GM12892 (cell line): ENCODE results near the gene GLIS1.

Experiments used
- DNase-seq: peaks from one replicate; pipeline ENCODE4 v3.0.0; 2011; ENCODE audit not compliant: insufficient read length
- FAIRE-seq: peaks from 2 replicates; lab custom pipeline; 2011; peaks lifted over from hg19 to GRCh38; lab: Jason Lieb, UNC
- POLR2A ChIP-seq: IDR thresholded peaks from 2 replicates; pipeline ENCODE4 v1.6.1; 2011; ENCODE audit warnings: low read depth, low read length, control low read depth
- POLR2AphosphoS5 ChIP-seq: IDR thresholded peaks from 2 replicates; pipeline ENCODE4 v1.6.1; 2011; ENCODE audit warnings: low read depth, low read length, control low read depth
- TAF1 ChIP-seq: IDR thresholded peaks from 2 replicates; pipeline ENCODE4 v1.6.1; 2011; ENCODE audit warnings: low read depth, mild to moderate bottlenecking, control low read depth, low read length, borderline replicate concordance

Gene GLIS1

GRCh38 chr1:53532377-53532776 lies 206.6 kb downstream of the GLIS1 start:
- FAIRE-seq = no peak
- no peak for TF ChIP-seq POLR2A
- TF ChIP-seq TAF1 = no peak
- TF ChIP-seq POLR2AphosphoS5 = no peak
- no peak for DNase-seq

GRCh38 chr1:53530550-53530949 lies 208.4 kb downstream of the GLIS1 start:
- TF ChIP-seq POLR2AphosphoS5 (no peak), TAF1 (no peak), POLR2A (no peak)
- DNase-seq (no peak), FAIRE-seq (no peak)

- FAIRE-seq (no peak), DNase-seq (no peak)
- TF ChIP-seq POLR2A (no peak), POLR2AphosphoS5 (no peak), TAF1 (no peak)
Observed at GRCh38 chr1:53529555-53529954, 209.4 kb downstream of the GLIS1 start.

- TF ChIP-seq POLR2AphosphoS5 = no peak
- FAIRE-seq = no peak
- DNase-seq = no peak
Observed at GRCh38 chr1:53527368-53527767, 211.6 kb downstream of the GLIS1 start.

GRCh38 chr1:53526451-53527101 lies 212.4 kb downstream of the GLIS1 start:
- no peak for TF ChIP-seq POLR2A
- no peak for TF ChIP-seq POLR2AphosphoS5
- no peak for TF ChIP-seq TAF1
- DNase-seq (no peak), FAIRE-seq (no peak)

GRCh38 chr1:53525595-53525994 lies 213.4 kb downstream of the GLIS1 start:
- no peak for TF ChIP-seq TAF1
- TF ChIP-seq POLR2AphosphoS5 = no peak
- DNase-seq (no peak), FAIRE-seq (no peak)

GRCh38 chr1:53524428-53525375 lies 214.3 kb downstream of the GLIS1 start:
- TF ChIP-seq POLR2AphosphoS5 (no peak), TAF1 (no peak), POLR2A (no peak)
- DNase-seq (no peak), FAIRE-seq (no peak)

GRCh38 chr1:53521924-53522552 lies 216.9 kb downstream of the GLIS1 start:
- DNase-seq (no peak), FAIRE-seq (no peak)
- TF ChIP-seq POLR2A = no peak
- TF ChIP-seq POLR2AphosphoS5 = no peak
- no peak for TF ChIP-seq TAF1

- TF ChIP-seq POLR2AphosphoS5 (no peak), POLR2A (no peak), TAF1 (no peak)
- DNase-seq (no peak), FAIRE-seq (no peak)
Observed at GRCh38 chr1:53520481-53520880, 218.5 kb downstream of the GLIS1 start.

- TF ChIP-seq TAF1 (no peak), POLR2A (no peak)
- DNase-seq = no peak
- no peak for FAIRE-seq
Observed at GRCh38 chr1:53519421-53519820, 219.5 kb downstream of the GLIS1 start.

- FAIRE-seq (no peak), DNase-seq (no peak)
- no peak for TF ChIP-seq POLR2A
- no peak for TF ChIP-seq POLR2AphosphoS5
- TF ChIP-seq TAF1 = no peak
Observed at GRCh38 chr1:53518775-53519174, 220.2 kb downstream of the GLIS1 start.
